HG02981 (cell line): ENCODE data around the gene CREB1.
"Not testable (repeated sequence)": the region's sequence is repeated elsewhere in the genome, so short reads cannot be mapped to it uniquely, and the experiment has no call there.

Experiments used
- ATAC-seq: cut with Tn5 transposase; IDR thresholded peaks from one replicate; pipeline ENCODE4 v1.9.1; 2021; ENCODE audit warnings: mild to moderate bottlenecking, moderate library complexity; ENCODE audit not compliant: unreplicated experiment

The CREB1 gene

DNA sequence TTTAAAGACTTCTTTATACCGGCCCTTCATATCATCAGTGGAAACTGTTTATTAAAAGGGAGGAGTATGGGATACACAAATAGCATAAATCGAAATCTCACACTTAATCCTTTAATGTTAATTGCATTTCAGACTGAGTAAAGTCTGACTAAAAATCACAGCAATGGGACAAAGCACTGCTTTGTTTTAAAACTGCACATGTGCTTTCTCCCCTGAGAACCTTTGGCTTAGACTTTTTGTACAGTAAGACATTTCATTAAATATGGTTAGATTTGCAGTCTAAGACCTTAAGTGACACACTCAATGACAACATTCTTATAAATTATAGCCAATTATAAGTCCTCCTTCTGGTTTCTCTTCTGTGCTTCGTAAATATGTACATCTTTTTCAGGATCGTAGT, 83.0 kb downstream of the CREB1 start:
- no peak for ATAC-seq

DNA sequence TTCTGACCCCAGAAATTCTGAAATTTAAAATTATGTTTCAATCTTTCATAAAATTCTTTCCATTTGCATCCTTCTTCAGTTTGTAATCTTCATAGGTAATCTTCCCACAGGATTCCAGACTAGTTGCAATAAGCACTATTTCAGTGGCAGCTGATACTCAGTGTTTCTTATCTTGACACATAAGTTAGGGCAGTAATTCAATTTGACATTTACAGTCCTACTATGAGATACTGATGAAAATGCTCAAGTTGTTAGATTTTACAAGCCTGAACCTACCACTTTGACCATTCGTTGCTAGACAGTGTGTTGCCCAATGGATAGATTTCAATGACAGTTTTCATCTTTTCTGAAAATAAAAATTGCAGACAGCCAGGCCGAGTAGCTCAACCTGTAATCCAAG, 85.1 kb downstream of the CREB1 start:
- ATAC-seq = no peak

DNA sequence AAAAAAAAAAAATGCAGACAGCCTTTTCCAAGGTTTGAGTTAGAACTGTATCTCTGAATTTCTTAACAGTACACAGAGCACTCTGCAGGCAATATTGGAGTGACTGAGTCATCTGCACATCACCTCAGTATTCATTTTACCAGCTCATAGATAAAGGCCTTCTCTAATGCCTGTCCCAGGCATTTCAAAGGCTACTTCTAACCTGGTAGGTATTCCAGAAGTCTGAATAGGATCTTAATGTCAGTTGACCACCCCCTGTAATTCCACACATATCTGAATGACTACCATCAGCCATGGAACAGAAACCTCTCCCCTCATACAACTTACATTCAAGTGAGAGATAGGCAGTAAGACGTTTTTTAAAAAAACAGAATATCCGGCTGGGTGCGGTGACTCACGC, 86.4 kb downstream of the CREB1 start:
- ATAC-seq = no peak

DNA sequence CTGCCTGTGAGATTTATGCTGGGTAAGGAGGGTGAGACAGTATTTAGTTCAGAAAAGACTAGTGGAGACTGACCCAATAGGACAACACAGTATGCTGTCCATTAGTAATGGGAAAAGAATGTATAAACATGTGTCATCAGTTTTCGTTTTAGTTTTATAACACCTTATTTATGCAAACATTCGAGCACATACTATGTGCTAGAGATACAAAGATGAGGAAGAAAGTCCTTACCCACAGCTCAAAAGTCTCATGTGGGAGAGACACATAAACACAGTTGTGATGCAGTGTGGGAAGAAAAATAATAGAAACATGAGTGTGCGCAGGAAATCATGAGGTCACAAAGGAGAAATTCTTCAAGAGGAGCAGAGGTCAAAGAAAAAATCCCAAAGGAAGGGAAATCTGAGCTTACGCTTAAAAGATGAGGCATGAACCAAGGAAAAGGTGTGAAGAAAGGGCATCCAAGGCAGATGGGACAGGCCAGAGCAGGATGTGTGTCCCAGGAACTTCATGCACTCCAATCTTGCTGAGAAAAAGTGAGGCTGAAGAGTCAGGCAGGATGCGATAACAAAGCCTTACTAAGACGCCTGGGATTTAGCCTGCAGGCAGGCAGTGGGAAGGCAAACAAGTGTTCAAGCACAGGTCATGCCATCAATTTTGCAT, 87.4 kb downstream of the CREB1 start:
- ATAC-seq = no peak

DNA sequence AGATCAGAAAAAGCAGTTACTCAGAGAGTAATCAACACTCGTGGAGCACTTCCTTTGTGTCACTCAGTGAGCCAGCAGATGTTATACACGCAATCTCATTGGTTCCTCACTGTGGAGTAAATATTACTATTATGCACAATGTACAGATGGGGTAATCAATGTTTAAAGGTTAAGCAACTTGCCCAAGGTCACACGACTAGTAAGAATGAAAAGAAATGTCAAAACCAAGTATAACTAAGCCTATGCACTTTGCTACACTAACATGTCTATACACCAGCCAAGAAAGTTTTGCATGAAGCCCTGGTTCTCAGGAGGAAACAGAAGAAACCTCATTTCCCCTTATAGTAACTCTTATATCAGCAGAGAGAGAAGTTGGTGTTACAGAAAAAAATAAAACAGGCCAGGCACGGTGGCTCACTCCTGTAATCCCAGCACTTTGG, 90.0 kb downstream of the CREB1 start:
- peak; percentile 44 for ATAC-seq

DNA sequence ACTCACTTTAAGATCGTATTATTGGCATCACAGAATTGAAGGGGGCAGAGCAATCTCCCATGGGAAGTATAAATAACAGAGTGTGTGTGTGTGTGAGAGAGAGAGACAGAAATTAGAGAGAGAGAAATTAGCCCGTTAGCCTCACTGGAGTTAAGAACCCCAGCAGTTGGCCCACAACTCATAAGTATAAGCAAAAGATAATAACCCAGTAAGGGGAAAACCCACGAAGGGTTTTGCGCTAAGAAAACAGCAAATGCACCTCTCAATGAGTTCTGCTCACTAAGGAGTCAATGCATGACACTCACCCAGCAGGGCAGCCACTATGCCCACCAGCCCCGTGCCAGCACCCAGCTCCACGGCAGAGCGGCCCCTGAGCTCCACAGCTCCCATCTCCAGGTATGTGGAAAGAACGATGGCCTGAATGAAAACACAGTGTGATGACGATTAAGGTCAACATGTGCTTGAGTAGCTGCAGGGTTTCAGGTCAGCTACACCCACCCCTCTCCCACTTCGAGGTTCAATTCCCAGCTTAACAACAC, 91.8 kb downstream of the CREB1 start:
- no peak for ATAC-seq

DNA sequence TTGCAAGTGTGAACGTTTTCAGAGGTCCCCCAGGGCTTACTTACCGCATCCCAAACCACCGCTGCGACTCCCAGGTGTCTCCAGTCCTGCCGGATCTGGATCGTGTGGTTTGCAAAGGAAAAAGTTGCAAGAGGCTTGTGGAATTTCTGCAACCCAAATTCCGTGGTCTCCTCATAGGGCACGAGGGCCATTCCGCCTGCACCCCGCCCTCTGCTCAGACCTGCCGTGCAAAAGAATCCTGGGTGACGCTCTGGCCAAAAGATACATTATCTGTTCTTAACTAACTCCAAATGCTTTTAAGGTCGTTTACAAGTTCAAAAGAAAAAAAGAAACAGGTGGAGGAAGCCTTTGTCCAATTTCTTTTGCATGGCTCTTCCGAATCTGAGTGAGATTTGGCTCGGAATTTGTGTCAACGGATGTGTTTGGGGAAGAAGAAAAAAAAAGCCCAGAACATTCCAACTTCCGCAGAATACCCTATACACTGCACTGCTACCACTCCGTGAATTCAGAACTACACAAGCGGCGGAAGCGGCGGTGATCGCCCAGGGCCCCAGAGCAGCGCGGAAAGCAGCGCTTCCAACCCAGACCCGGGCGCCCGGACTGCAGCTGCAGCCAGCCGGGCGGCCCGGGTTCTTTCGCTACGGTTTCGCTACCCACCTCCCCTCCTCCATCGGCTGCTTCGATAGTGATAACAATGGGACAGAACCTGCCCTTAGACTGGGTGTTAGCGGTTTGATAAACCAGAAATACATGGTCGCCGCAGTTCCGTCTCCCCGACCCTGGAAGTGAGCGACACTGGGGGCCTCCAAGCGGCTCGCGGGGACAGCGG, 94.6 kb downstream of the CREB1 start:
- ATAC-seq = peak; percentile 35

DNA sequence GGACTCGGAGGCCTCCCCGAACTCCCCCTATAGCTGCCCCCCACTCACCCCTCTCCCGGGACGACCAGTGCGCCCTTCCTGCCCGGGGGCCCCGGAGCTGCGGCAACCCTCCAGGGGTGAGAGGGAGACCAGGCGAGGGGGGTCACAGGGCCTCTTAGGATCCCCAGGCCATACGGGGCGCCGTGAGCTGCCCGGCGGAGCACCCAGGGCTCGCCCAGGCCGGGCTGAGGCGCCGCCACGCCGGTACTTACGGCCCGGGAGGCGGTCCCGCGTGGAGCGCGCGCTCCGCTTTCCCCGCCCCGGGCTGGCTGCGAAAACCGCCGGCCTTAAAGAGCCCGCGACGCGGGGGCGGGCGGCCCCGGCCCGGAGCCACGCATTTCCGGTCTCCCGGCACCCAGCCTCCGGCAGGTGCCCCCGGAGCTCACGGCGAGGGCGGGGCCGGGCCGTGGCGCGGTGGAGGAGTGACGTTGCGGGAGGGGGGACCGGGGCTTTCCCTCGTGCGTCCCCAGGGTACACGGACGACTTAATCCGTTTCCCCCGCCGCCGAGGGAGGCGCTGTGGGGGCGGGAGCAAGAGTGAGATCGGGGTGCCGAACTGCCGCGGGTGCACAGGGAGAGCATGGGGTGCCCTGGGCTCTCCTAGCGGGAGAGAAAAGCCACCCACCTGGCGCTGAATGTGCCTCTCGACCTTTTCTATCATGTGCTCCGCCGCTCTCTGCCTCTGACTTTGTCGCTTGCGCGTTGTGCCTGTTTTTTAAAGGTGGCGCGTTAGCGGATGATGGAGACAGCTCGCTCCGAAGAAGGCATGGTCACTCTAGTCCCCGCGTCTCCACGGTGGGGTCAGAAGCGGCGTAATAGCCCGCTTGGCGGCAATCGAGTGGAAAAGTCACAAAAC, 95.5 kb downstream of the CREB1 start, which contains the start of gene METTL21A:
METTL21A (minus strand) TSS at position 381 of the 894 bp plus-strand sequence. CDS start 1,019 bp downstream, outside the sequence.
- ATAC-seq = peak; percentile 58

DNA sequence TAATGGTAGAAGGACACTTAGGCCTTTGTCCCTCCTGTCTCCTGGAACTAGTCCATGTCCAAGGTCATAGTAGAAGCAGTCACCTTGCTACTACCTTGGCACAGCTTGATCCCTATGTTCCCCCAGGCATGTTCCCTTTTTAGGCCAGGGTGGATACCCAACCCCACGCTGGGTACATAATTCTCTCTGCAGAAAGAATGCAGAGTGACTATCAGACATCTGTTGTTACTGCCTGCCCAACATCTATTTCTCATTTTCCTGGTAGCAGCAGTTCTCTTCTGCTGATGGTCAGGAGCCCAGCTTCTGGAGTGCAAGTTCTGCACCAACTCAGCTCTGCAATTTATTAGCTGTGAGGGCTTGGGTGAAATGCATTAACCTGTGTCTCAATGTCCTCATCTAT, 99.8 kb downstream of the CREB1 start:
- ATAC-seq = no peak

DNA sequence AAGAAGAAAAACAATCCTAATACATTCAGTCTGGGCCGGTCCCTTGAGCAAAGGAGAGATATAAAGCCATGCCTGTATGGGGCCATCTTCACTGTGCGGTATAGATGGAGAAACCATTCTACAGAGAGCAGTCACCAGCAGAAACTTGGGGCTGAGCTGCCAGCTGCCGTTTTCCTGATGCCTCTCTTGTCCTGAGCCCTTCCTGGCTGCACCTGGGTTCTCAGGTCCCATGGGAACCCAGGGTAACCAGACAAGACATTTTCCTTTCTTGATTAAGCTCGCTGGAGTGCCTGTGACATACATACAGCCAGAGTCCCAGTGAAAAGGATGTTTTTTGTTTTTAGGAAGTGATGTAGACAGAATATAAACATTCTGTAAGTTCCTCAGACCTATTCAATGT, 100.7 kb downstream of the CREB1 start:
- ATAC-seq = no peak

DNA sequence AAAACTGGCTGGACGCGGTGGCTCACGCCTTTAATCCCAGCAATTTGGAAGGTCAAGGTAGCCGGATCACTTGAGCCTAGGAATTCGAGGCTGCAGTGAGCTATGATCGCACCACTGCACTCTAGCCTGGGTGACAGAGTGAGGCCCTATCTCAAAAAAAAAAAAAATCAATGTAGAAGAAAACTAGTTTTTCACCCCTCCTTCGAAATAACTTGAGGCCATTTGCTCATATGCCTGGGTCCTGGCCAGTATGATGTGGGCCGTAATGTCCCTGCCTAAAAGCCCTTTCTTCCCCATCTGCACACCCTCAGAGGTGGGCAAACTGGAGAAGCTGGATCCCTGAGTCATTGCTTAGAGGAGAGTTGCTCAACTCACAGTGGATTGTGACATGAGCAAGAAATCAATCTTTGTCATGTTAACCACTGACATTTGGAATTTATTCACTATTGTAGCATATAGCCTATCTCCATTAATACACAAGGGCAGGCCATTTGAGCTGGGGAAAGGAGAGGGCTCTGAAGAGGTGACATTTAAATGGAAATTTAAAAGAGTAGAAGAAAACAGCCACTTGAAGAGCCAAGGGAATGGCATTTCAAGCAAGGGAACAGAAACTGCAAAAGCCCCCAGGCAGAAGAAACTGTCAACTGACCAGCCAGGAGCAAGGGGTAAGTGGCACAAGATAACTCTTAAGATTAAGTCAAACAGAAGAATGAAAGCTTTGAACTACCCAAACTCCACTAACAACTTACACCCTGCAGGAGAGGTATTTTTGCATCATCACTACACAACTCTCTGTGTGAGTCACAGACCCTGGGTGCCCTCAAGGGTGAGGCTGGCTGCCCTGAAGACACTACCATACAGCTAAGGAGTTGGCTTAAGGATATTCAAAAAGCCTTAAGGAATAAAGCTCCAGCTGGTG, 103.1 kb downstream of the CREB1 start:
- ATAC-seq = no peak

DNA sequence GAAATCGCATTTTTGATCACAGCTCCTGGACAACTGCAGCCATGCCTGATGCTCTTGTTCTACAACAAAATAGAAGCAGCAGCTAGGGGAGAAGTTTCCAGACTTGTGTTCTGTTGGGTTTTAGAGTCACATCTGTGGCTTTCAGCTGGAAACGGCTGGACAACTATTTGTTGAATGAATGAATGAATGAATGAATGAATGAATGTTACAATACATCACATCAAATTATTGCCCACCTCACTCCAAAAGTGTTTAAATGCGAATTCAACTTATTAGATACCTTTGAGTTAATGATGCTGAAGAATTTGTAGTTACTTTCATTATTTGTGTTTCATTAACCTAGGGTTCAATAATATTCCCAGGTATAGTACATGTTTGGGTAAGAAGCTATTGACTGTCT, 103.9 kb downstream of the CREB1 start:
- no peak for ATAC-seq

DNA sequence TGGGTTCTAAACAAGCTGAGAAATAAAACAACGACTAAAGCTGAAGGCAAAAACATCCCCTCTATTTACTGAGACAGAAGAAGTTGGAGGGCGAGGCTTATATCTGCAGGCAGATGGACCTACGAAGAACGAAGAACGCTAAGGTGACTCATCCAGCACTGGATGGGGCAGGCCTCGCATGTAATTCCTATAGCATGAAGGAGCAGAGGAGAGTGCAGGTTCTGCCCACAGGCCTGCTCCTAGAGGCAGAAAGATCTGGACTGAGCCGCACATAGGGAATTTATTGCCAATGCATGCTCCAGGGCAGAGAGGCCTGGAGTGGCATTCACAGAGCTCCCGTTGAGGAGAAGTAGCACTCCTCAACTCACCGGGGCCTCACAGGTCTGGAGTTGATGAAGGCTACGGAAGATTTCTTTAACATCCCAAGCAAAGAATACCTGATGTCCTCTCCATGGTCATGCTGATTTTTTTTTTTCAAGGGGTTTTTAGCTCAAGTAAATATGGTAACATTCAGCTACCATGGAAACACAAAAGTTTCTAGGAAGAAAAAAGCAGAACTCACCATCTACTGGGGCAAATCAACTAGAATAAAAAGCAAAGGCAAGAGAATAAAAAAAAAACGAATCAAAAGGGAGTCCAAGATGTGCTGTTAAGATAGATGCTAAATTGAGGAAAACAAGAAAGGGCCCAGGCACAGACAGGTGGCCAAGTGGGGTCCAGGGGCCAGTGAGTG, 105.9 kb downstream of the CREB1 start:
- ATAC-seq = no peak

DNA sequence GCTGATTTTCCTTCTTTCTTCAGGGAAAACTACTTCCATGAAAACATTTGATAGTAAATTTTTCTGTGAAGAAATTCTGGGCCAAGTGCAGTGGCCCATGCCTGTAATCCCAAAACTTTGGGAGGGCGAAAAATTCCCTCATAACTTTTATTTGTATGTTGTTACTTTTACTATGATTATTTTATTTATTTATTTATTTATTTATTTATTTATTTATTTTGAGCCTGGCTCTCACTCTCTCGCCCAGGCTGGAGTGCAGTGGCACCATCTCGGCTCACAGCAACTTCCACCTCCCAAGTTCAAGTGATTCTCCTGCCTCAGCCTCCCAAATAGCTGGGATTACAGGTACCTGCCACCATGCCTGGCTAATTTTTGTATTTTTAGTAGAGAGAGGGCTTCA, 109.5 kb downstream of the CREB1 start:
- ATAC-seq = not testable (repeated sequence)

DNA sequence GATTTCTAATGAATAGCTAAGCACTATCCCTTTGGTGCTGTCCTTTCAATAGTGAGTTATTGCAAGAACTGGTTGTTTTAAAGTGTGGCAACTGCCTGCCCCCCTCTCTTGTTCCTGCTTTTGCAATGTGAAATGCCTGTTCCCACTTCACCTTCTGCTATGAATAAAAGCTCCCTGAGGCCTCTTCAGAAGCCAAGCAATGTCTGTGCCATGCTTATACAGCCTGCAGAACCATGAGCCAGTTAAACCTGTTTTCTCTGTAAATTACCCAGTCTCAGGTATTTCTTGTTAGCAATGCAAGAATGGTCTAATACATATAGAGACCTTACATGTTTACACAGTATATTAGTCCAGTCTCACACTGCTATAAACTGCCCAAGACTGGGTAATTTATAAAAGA, 110.4 kb downstream of the CREB1 start:
- no peak for ATAC-seq

DNA sequence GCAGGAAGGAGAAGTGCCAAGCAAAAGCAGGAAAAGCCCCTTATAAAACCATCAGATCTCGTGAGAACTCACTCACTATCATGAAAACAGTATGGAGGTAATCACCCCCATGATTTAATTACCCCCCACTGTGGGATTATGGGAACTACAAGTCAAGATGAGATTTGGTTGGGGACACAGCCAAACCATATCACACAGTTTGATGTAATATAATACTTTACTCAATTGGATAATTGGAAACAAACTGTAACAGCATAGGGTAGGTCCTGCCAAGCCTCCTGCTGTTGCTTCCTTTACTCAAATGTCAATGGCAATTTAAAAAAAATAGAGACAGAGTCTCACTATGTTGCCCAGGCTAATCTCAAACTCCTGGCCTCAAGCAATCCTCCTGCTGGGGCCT, 110.9 kb downstream of the CREB1 start:
- ATAC-seq = no peak

DNA sequence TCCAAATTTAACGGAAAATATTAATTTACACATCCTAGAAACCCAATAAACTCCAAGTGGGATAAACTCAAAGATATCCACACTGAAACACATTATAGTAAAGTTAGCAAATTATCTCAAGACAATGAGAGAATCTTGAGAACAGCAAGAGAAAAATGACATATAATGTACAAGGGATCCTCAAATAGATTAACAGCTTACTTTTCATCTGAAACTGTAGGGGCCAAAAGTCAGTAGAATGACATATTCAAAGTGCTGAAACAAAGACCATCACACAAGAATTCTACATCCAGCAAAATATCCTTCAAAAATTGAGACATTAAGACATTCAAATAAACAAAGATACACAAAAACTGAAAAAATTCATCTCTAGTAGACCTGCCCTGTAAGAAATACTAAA, 114.1 kb downstream of the CREB1 start:
- ATAC-seq = no peak

DNA sequence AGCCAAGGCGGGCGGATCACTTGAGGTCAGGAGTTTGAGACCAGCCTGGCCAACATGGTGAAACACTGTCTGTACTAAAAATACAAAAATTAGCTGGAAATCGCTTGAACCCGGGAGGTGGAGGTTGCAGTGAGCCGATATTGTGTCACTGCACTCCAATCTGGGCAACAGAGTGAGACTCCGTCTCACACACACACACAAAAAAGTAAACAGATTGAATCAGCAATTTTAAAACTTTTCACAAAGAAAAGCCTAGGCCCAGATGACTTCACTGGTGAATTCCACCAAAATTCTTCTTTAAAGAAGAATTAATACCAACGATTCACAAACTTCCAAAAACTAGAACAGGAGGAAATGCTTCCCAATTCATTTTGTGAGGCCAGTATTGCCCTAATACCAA, 116.8 kb downstream of the CREB1 start:
- not testable (repeated sequence) for ATAC-seq
